ENCODE data around the gene SDR42E2. TPM values are rescaled to one million over a fixed set of nuclear protein-coding genes. Genes with fewer than 3 reads are reported as not detected.

SDR42E2 gene
- total and polyA plus RNA-seq, 2 of the 8 experiments (the other 6 are each of a cell fraction or from before 2014, with no cell fraction given) = 0.08 TPM; not detected in 1

DNA sequence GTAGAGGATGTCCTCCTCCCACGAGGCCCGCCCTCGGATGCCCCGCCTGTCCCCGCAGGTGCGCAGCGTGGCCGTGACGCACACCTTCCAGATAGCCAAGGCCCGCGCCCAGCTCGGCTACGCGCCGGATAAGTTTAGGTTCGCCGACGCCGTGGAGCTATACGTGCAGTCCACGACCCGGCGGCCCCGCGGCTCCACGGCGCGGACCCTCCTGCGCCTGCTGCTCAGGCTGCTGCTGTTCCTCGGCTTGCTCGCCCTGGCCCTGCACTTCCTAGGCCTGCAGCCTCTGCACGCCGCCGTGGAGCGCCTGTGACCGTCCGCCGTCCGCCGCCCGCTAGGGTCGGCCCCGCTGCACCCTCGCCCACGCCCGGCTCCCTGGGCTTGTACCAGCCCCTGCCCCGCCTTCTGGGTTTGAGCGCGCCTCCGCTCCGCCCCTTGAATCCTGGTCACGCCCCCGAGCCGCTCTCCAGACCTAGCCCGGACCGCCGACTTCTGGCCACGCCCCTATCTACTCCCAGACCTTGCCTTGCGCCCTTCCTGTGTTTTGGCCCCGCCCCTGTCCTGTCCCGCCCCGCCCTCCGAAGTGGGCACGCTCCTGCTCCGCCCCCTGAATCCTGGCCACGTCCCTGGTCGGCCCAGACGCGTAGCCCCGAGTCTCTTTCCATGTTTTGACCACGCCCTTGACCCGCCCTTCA is 27.9 kb downstream of the SDR42E2 start:
- H3K27ac ChIP-seq (ENCODE audit: low read depth, low read length) = no peak overlapping the region
- no peak overlapping the region for H4K91ac ChIP-seq (replicated peaks; ENCODE audit: insufficient read length, low read length)
- H2BK15ac ChIP-seq (ENCODE audit: low read length) = no peak overlapping the region
- H3K79me1 ChIP-seq (ENCODE audit: low read depth, low read length) = no peaks in the 10 kb centered on the region
- no peak overlapping the region for H3K23ac ChIP-seq (ENCODE audit: insufficient read length)
- H3K23me2 ChIP-seq (ENCODE audit: low read depth, low read length) = peaks cover 8% of the 10 kb centered on the region
- no peak overlapping the region for H4K5ac ChIP-seq (ENCODE audit: insufficient read length, low read depth, low read length)
- H2AFZ ChIP-seq (ENCODE audit: low read length) = no peak overlapping the region; the same call in 1 of the 2 replicates
- ChIA-PET CTCF (ENCODE audit: partially characterized antibody) (interaction anchor here (0.6 to 8.0 kb wide), 14 partner anchors 15 to 935 kb away, joined by 3 to 127 read pairs (median 11); partner anchors contain the start of genes PDZD9 and SDR42E2), POLR2A (ENCODE audit: partially characterized antibody) (interaction anchor here (0.5 to 1.6 kb wide), 5 partner anchors 15 to 199 kb away, joined by 3 to 4 read pairs (median 3); no protein-coding TSS in a partner anchor)
- no peak overlapping the region for H3K56ac ChIP-seq (replicated peaks; ENCODE audit: insufficient read length, low read depth, low read length)
- FAIRE-seq (no peak), DNase-seq (ENCODE audit: low read depth in 1 of 2, low spot score in 2 of 2) (no peak)
- H3K9me3 ChIP-seq (ENCODE audit: insufficient read depth in 2 of 2, low read depth in 1 of 2, low read length in 1 of 2) = no peaks in the 10 kb centered on the region
- no peaks in the 10 kb centered on the region for H4K20me1 ChIP-seq (replicated peaks in 1 of 2; ENCODE audit: control insufficient read depth in 1 of 2, insufficient read depth in 2 of 2, low read length in 2 of 2)
- H4K8ac ChIP-seq (ENCODE audit: extremely low read depth, insufficient read depth, low read length) = no peak overlapping the region; the same call in 1 of the 2 replicates
- WGBS, 2 experiments (ENCODE audit: extremely low coverage in 1 of 2, insufficient coverage in 1 of 2, insufficient read length in 1 of 2, insufficient replicate concordance in 2 of 2, low coverage in 1 of 2, low lambda C conversion rate in 2 of 2, missing lambda C conversion rate in 1 of 2) = 2% methylated on average over 40 of the region's 72 CpGs; no CpG with 5 or more reads in 1 of the 2 experiments
- peaks cover 0 to 6% (median 2%) of the 10 kb centered on the region in 4 experiments; a peak in 4 of 7 replicates for H3K27me3 ChIP-seq (replicated peaks in 1 of 4; ENCODE audit: control insufficient read depth in 3 of 4, extremely low read depth in 1 of 4, insufficient read depth in 3 of 4, low read length in 3 of 4)
- H3K79me2 ChIP-seq (ENCODE audit: control insufficient read depth in 1 of 2, insufficient read depth in 2 of 2, low read length in 2 of 2) = no peaks in the 10 kb centered on the region
- H3K36me3 ChIP-seq (ENCODE audit: control insufficient read depth in 2 of 4, insufficient read depth in 4 of 4, low read length in 3 of 4) = no peaks in the 10 kb centered on the region
- H2AK5ac ChIP-seq (ENCODE audit: low read depth, low read length) = no peak overlapping the region
- H3K9ac ChIP-seq (replicated peaks in 1 of 4; ENCODE audit: extremely low read depth in 1 of 4, low read depth in 3 of 4, low read length in 3 of 4) = peak overlapping the region in 2 of 4 experiments; percentile 31 to 58; a peak in 4 of 7 replicates
- no peak overlapping the region for H3K4ac ChIP-seq (replicated peaks; ENCODE audit: insufficient read length, low read depth, low read length)
- no peak overlapping the region for H3K18ac ChIP-seq (ENCODE audit: extremely low read depth, low read length)
- H3K4me3 ChIP-seq (ENCODE audit: extremely low read depth in 1 of 4, insufficient read depth in 2 of 4, low read depth in 3 of 4, low read length in 4 of 4) = peak overlapping the region; percentile 66 to 79 (median 67)
- H3K4me2 ChIP-seq (ENCODE audit: insufficient read depth in 1 of 2, low read depth in 2 of 2, low read length in 2 of 2) = peak overlapping the region; percentile 92 to 98
- peaks cover 4 to 14% (median 10%) of the 10 kb centered on the region in 4 experiments; a peak in 6 of 7 replicates for H3K4me1 ChIP-seq (replicated peaks in 1 of 4; ENCODE audit: control insufficient read depth in 3 of 4, insufficient read depth in 4 of 4, low read length in 3 of 4)
- no peak overlapping the region for H2BK120ac ChIP-seq (replicated peaks; ENCODE audit: low read depth, low read length)
- H3K14ac ChIP-seq (ENCODE audit: insufficient read length) = no peak overlapping the region
- H2BK20ac ChIP-seq (ENCODE audit: low read length) = no peak overlapping the region
- H2BK12ac ChIP-seq (ENCODE audit: low read depth, low read length) = no peak overlapping the region
- peak overlapping the region; percentile 47; the same call in 1 of the 2 replicates for H2BK5ac ChIP-seq (ENCODE audit: low read depth, low read length)
- TF ChIP-seq JUND (IDR thresholded peaks at IDR 0.05; ENCODE audit: low read length) (no peak), GTF2F1 (IDR thresholded peaks at IDR 0.05; ENCODE audit: borderline replicate concordance, low read depth, low read length) (no peak), PHF8 (conservative IDR thresholded peaks at IDR 0.05; ENCODE audit: low read depth, low read length) (peak; percentile 67; the same call in 1 of the 2 replicates), POLR2A (IDR thresholded peaks at IDR 0.05; ENCODE audit: control extremely low read depth in 1 of 2, low read depth in 2 of 2, low read length in 2 of 2) (peak in 1 of 2 experiments; percentile 61; a peak in 2 of 3 replicates), GABPA (IDR thresholded peaks at IDR 0.05; ENCODE audit: borderline replicate concordance, insufficient read depth, low read length) (no peak), CEBPB (IDR thresholded peaks at IDR 0.05; ENCODE audit: low read depth, low read length) (no peak), POLR2AphosphoS5 (IDR thresholded peaks at IDR 0.05; ENCODE audit: low read depth, low read length) (peak; percentile 50; the same call in 1 of the 2 replicates), EZH2 (IDR thresholded peaks at IDR 0.05; ENCODE audit: low read depth, low read length, severe bottlenecking) (peak; percentile 10), RBBP5 (IDR thresholded peaks at IDR 0.05; ENCODE audit: borderline replicate concordance, low read depth, low read length) (peak; percentile 53; the same call in 1 of the 2 replicates), SP4 (IDR thresholded peaks at IDR 0.05; ENCODE audit: low read length) (no peak; the same call in 1 of the 2 replicates)
- TF ChIP-seq, protein P1, sequence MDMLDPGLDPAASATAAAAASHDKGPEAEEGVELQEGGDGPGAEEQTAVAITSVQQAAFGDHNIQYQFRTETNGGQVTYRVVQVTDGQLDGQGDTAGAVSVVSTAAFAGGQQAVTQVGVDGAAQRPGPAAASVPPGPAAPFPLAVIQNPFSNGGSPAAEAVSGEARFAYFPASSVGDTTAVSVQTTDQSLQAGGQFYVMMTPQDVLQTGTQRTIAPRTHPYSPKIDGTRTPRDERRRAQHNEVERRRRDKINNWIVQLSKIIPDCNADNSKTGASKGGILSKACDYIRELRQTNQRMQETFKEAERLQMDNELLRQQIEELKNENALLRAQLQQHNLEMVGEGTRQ (IDR thresholded peaks at IDR 0.05; ENCODE audit: low read length) = no peak
